K562 (cell line): ENCODE results near the gene SLCO6A1. TPM values are rescaled to one million over a fixed set of nuclear protein-coding genes. Genes with fewer than 3 reads are reported as not detected.

Experiments used
- ATAC-seq: fragments of 200-7000 bp; cut with Tn5 transposase; 3 replicates; pipeline ENCODE4 v1.9.1; 2020; ENCODE audit warnings: moderate library complexity
- BruUV-seq: library from RNA; stranded (reverse); fragments of 400-500 nt; replicated peaks from 2 replicates; lab custom pipeline; 2021; lab: Mats Ljungman, UMichigan
- CTCF ChIA-PET: fragments of 300-600 bp; formaldehyde crosslinking; extraction: SDS; loops from one replicate; lab custom pipeline; 2021; ENCODE audit warnings: low intra/inter-chr PET ratio; lab: Yijun Ruan, JAX
- POLR2A ChIA-PET: fragments of 300-600, 350-650 bp; sonication (Branson Sonifier 250); formaldehyde crosslinking; extraction: SDS; loops from one replicate; lab custom pipeline; 2021; ENCODE audit warnings: antibody characterized with exemption, inconsistent platforms; lab: Yijun Ruan, JAX
- DNase-seq, 4 experiments: peaks; one replicate each; pipeline versions ENCODE4 v3.0.0 to v3.0.0-alpha.2; 2011 to 2018; ENCODE audit warnings: low spot score in 3 of 4, mixed read lengths in 3 of 4; ENCODE audit errors: extremely low read depth in 1 of 4
- FAIRE-seq: peaks from 2 replicates; lab custom pipeline; 2011; peaks lifted over from hg19 to GRCh38; lab: Jason Lieb, UNC
- H2AFZ ChIP-seq: 2 replicates; pipeline ENCODE4 v1.6.0; 2011; ENCODE audit warnings: low read depth, low read length, control low read depth, inconsistent platforms
- H3K27ac ChIP-seq: fragments of 200-600 bp; 3 replicates; pipeline ENCODE4 v1.8.0; 2011; ENCODE audit warnings: low read depth, mild to moderate bottlenecking, control low read depth, inconsistent platforms, low read length, moderate library complexity, mixed read lengths; ENCODE audit errors: extremely low read depth
- H3K27me3 ChIP-seq, 2 experiments: fragments of 300-600 bp in 1 of 2; 2 replicates in 1 of 2; 3 replicates in 1 of 2; pipeline versions ENCODE4 v1.6.0 to v1.8.0; 2011; ENCODE audit warnings: inconsistent platforms in 2 of 2, low read length in 2 of 2, mild to moderate bottlenecking in 1 of 2, mixed read lengths in 1 of 2, moderate library complexity in 1 of 2; ENCODE audit not compliant: control insufficient read depth in 2 of 2, insufficient read depth in 2 of 2
- H3K36me3 ChIP-seq: fragments of 300-600 bp; 3 replicates; pipeline ENCODE4 v1.8.0; 2011; ENCODE audit warnings: mild to moderate bottlenecking, low read length, inconsistent platforms; ENCODE audit not compliant: control insufficient read depth, insufficient read depth
- H3K4me1 ChIP-seq, 2 experiments: fragments of 200-600 bp in 1 of 2; replicated peaks in 1 of 2; 2 replicates in 1 of 2; 3 replicates in 1 of 2; pipeline versions ENCODE4 v1.5.1 to v1.8.0; 2011; ENCODE audit warnings: inconsistent platforms in 2 of 2, low read length in 2 of 2, mild to moderate bottlenecking in 1 of 2, mixed read lengths in 1 of 2, moderate library complexity in 1 of 2; ENCODE audit not compliant: control insufficient read depth in 2 of 2, insufficient read depth in 2 of 2
- H3K4me2 ChIP-seq: 2 replicates; pipeline ENCODE4 v1.6.1; 2011; ENCODE audit warnings: low read length, control low read depth, inconsistent platforms, mixed read lengths; ENCODE audit not compliant: insufficient read depth
- H3K4me3 ChIP-seq: fragments of 200-600 bp; sonication (generic), shearing (Covaris generic); 2 replicates; pipeline ENCODE4 v1.5.1; 2016; ENCODE audit warnings: control low read depth, inconsistent platforms
- H3K79me2 ChIP-seq: fragments of 200-600 bp; 3 replicates; pipeline ENCODE4 v1.8.0; 2011; ENCODE audit warnings: low read length, inconsistent platforms; ENCODE audit not compliant: control insufficient read depth, insufficient read depth
- H3K9ac ChIP-seq, 2 experiments: 2 replicates each; pipeline versions ENCODE4 v1.6.0 to v1.6.1; 2011; ENCODE audit warnings: low read depth in 2 of 2, low read length in 2 of 2, control low read depth in 1 of 2, inconsistent platforms in 1 of 2, mild to moderate bottlenecking in 1 of 2, mixed read lengths in 1 of 2; ENCODE audit not compliant: insufficient read depth in 1 of 2
- H3K9me1 ChIP-seq: one replicate; pipeline ENCODE4 v1.6.0; 2011; ENCODE audit warnings: inconsistent platforms, mild to moderate bottlenecking, low read length, moderate library complexity; ENCODE audit not compliant: control insufficient read depth, insufficient read depth
- H3K9me3 ChIP-seq: replicated peaks from 2 replicates; pipeline ENCODE4 v1.5.1; 2011; ENCODE audit warnings: low read depth, low read length, inconsistent platforms; ENCODE audit not compliant: control insufficient read depth, insufficient read depth
- H4K20me1 ChIP-seq: replicated peaks from 2 replicates; pipeline ENCODE4 v1.6.1; 2011; ENCODE audit warnings: low read length, inconsistent platforms, mixed read lengths; ENCODE audit not compliant: control insufficient read depth, insufficient read depth
- BRF2 ChIP-seq: IDR thresholded peaks from 3 replicates; pipeline ENCODE4 v1.6.1; 2011; ENCODE audit warnings: borderline replicate concordance, mild to moderate bottlenecking; ENCODE audit not compliant: insufficient read length, insufficient read depth
- HLTF ChIP-seq: fragments of 450-650 bp; IDR thresholded peaks from 2 replicates; pipeline ENCODE4 v1.6.1; 2016
- KAT7 ChIP-seq: sonication (generic); formaldehyde crosslinking; IDR thresholded peaks from 2 replicates; pipeline ENCODE4 v1.8.0; 2022; ENCODE audit warnings: missing genetic modification reagents, mild to moderate bottlenecking, borderline replicate concordance
- KAT8 ChIP-seq: fragments of 450-650 bp; IDR thresholded peaks from 2 replicates; pipeline ENCODE4 v1.6.1; 2016; ENCODE audit warnings: low read depth, mild to moderate bottlenecking
- SAP30 ChIP-seq: fragments of 200-600 bp; sonication (generic); IDR thresholded peaks from 2 replicates; pipeline ENCODE4 v1.6.1; 2012; ENCODE audit warnings: borderline replicate concordance, low read depth, mild to moderate bottlenecking, moderate library complexity, low read length, control low read depth, inconsistent platforms; ENCODE audit not compliant: insufficient read depth, poor library complexity, severe bottlenecking
- SIN3A ChIP-seq, 2 experiments: fragments of 150-350 bp in 1 of 2; IDR thresholded peaks; 2 replicates each; pipeline ENCODE4 v1.6.1; 2011 to 2016; ENCODE audit warnings: borderline replicate concordance in 2 of 2, low read depth in 2 of 2, low read length in 2 of 2, mild to moderate bottlenecking in 2 of 2, moderate library complexity in 2 of 2; ENCODE audit not compliant: control insufficient read depth in 1 of 2
- TCF3 ChIP-seq: sonication (generic); formaldehyde crosslinking; IDR thresholded peaks from 2 replicates; pipeline ENCODE4 v1.4.0; 2020; ENCODE audit warnings: mild to moderate bottlenecking, missing genetic modification reagents
- XRCC3 ChIP-seq: fragments of 450-650 bp; IDR thresholded peaks from 2 replicates; pipeline ENCODE4 v1.6.1; 2017; ENCODE audit warnings: mild to moderate bottlenecking, moderate library complexity
- YBX1 ChIP-seq: fragments of 450-650 bp; IDR thresholded peaks from 2 replicates; pipeline ENCODE4 v1.7.1; 2016; ENCODE audit warnings: mild to moderate bottlenecking
- ZNF436 ChIP-seq: fragments of 250-450, 450-650 bp; sonication (Bioruptor Pico); formaldehyde crosslinking; IDR thresholded peaks from 2 replicates; pipeline ENCODE4 v1.7.0; 2020; ENCODE audit warnings: mild to moderate bottlenecking
- ZNF75A ChIP-seq: fragments of 450-650 bp; formaldehyde crosslinking; IDR thresholded peaks from 2 replicates; pipeline ENCODE4 v1.4.0; 2020; ENCODE audit warnings: mild to moderate bottlenecking
- WGBS: fragments of 100-300 bp; shearing (Covaris generic); methylation state at CpG from one replicate; pipeline ENCODE4 v1.1.6; 2016; ENCODE audit warnings: low coverage, mixed read lengths; ENCODE audit not compliant: insufficient coverage; ENCODE audit errors: missing lambda C conversion rate; 5-methylcytosine and 5-hydroxymethylcytosine counted together
- in situ Hi-C: fragments of 300-500 bp; cut with MboI; formaldehyde crosslinking; loops from 4 replicates; pipeline ENCODE4 v1.15.0; 2018; ENCODE audit warnings: inconsistent platforms, mixed read lengths
- intact Hi-C: fragments of 100-400 bp; cut with micrococcal nuclease; formaldehyde crosslinking; loops from 2 replicates; pipeline ENCODE4 v1.14.2; 2022
- polyA plus RNA-seq, 8 experiments: library from polyadenylated mRNA; depleted of rRNA in 4 of 8; stranded (reverse) in 5 of 8; unstranded in 3 of 8; fragments of >200 nt; fragmentation: Nextera tagmentation in 2 of 8; fragmentation: Illumina TruSeq in 1 of 8; extraction: Ambion mirVana in 2 of 8; extraction: Trizol in 1 of 8; gene quantifications; 2 replicates each; pipeline versions ENCODE4 v1.2.1 to v1.2.3, GENCODE V29; 2011 to 2014; ENCODE audit warnings: inconsistent platforms in 1 of 8, missing spikeins in 1 of 8
- total RNA-seq, 7 experiments: library from RNA; depleted of rRNA in 6 of 7; stranded (reverse); fragments of >200 nt in 6 of 7; fragmentation: Illumina TruSeq in 2 of 7; extraction: Trizol in 2 of 7; gene quantifications; 2 replicates each; pipeline versions ENCODE4 v1.2.1 to v1.2.3, GENCODE V29; 2011 to 2021; ENCODE audit warnings: low replicate concordance in 1 of 7
- TF ChIP-seq, protein P1 (sequence below): fragments of 450-650 bp; IDR thresholded peaks from 2 replicates; pipeline ENCODE4 v1.6.1; 2016; ENCODE audit warnings: low read depth

SLCO6A1 gene
- total and polyA plus RNA-seq, 9 of the 15 experiments (the other 6 are each of a cell fraction or from before 2014, with no cell fraction given) = 0.04 to 0.20 (median 0.11) TPM; not detected in 6

DNA sequence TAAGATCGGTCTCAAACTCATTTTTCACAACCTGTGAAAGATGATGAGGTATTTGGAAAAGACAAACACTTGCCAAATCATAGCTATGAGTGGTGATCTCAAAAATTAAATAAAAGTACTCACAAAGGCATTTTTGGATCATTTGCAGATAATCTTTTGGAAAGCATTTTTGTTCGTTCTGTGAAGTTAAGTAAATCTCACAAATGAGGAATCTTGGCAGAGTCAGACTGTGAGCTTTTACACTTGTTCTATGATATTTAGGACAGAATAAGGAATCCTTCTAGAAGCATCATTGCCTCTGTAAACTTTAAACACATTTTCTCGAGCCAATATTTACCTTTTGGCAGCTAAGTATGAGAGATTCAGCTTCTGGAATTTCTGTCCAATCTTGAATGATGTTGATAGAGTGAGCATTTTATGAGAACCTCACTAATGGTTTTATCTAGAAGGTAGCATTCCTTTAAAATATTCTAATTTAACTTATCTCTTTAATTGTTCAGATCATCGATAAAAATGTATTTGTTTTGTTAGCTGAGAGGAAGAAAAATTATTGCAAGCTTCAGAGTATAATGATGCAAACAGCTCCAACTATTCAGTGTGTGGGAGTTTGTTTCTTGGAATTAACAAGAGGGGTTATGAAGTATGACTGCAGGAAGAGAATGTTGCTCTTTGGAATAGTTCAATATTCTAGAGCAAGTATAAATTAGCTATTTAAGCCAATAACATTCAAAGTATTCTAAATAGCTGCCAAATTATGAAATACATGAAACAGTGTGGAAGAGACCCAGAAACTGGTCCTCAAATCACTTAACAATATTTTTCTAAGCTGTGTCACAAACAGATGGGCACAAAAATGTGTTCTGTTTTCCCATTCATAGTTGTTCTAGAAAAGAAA lies 48.6 kb upstream of the SLCO6A1 start:
- Histone ChIP-seq H3K36me3 (no peaks in the 10 kb centered on the region), H3K9ac (no peak overlapping the region), H3K9me3 (no peaks in the 10 kb centered on the region), H3K27me3 (no peaks in the 10 kb centered on the region), H3K4me1 (no peaks in the 10 kb centered on the region), H3K9me1 (no peaks in the 10 kb centered on the region), H2AFZ (no peak overlapping the region), H3K27ac (no peak overlapping the region), H4K20me1 (no peaks in the 10 kb centered on the region), H3K4me2 (no peak overlapping the region), H3K4me3 (no peak overlapping the region), H3K79me2 (no peaks in the 10 kb centered on the region)
- DNase-seq (no peak), FAIRE-seq (no peak), ATAC-seq (no peak)
- intact Hi-C loops = no loop called here
- in situ Hi-C loops = loop anchor here (25.0 kb wide), 1 partner anchor 940 kb away; no protein-coding TSS in a partner anchor
- CTCF ChIA-PET = interaction anchor here (0.6 kb wide), 1 partner anchor 546 kb away, joined by 3 read pairs; no protein-coding TSS in a partner anchor
- WGBS = 0% methylated on average over 4 of the region's 4 CpGs
- BruUV-seq = no TSS peak
- POLR2A ChIA-PET = no interaction called here
- TF ChIP-seq KAT7 (CRISPR knock-in tag) (no peak), SAP30 (no peak), YBX1 (no peak), SIN3A (IDR thresholded peaks at IDR 0.05; ENCODE audit: borderline replicate concordance in 2 of 2, control insufficient read depth in 1 of 2, low read depth in 2 of 2, low read length in 2 of 2) (no peak), XRCC3 (no peak), KAT8 (no peak), ZNF436 (no peak), ZNF75A (CRISPR knock-in tag) (no peak), HLTF (no peak), BRF2 (no peak), TCF3 (CRISPR knock-in tag) (no peak)
- TF ChIP-seq, protein P1, sequence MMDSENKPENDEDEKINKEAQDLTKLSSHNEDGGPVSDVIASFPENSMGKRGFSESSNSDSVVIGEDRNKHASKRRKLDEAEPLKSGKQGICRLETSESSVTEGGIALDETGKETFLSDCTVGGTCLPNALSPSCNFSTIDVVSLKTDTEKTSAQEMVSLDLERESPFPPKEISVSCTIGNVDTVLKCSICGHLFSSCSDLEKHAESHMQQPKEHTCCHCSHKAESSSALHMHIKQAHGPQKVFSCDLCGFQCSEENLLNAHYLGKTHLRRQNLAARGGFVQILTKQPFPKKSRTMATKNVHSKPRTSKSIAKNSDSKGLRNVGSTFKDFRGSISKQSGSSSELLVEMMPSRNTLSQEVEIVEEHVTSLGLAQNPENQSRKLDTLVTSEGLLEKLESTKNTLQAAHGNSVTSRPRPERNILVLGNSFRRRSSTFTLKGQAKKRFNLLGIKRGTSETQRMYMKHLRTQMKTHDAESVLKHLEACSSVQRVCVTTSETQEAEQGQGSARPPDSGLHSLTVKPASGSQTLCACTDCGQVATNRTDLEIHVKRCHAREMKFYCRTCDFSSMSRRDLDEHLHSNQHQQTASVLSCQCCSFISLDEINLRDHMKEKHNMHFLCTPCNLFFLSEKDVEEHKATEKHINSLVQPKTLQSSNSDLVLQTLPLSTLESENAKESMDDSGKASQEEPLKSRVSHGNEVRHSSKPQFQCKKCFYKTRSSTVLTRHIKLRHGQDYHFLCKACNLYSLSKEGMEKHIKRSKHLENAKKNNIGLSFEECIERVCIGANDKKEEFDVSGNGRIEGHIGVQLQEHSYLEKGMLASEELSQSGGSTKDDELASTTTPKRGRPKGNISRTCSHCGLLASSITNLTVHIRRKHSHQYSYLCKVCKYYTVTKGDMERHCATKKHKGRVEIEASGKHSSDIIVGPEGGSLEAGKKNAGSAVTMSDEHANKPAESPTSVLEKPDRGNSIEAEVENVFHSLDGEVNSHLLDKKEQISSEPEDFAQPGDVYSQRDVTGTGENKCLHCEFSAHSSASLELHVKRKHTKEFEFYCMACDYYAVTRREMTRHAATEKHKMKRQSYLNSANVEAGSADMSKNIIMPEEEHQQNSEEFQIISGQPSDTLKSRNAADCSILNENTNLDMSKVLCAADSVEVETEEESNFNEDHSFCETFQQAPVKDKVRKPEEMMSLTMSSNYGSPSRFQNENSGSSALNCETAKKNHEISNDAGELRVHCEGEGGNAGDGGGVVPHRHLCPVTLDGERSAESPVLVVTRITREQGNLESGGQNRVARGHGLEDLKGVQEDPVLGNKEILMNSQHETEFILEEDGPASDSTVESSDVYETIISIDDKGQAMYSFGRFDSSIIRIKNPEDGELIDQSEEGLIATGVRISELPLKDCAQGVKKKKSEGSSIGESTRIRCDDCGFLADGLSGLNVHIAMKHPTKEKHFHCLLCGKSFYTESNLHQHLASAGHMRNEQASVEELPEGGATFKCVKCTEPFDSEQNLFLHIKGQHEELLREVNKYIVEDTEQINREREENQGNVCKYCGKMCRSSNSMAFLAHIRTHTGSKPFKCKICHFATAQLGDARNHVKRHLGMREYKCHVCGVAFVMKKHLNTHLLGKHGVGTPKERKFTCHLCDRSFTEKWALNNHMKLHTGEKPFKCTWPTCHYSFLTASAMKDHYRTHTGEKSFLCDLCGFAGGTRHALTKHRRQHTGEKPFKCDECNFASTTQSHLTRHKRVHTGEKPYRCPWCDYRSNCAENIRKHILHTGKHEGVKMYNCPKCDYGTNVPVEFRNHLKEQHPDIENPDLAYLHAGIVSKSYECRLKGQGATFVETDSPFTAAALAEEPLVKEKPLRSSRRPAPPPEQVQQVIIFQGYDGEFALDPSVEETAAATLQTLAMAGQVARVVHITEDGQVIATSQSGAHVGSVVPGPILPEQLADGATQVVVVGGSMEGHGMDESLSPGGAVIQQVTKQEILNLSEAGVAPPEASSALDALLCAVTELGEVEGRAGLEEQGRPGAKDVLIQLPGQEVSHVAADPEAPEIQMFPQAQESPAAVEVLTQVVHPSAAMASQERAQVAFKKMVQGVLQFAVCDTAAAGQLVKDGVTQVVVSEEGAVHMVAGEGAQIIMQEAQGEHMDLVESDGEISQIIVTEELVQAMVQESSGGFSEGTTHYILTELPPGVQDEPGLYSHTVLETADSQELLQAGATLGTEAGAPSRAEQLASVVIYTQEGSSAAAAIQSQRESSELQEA = no peak
